Measurements from ENCODE around the gene TAF6. TPM values are rescaled to one million over a fixed set of nuclear protein-coding genes. Genes with fewer than 3 reads are reported as not detected.

TAF6 gene
- total and polyA plus RNA-seq, 2 of the 4 experiments (the other 2 are of a cell fraction) = 11.3 to 55.3 TPM

DNA sequence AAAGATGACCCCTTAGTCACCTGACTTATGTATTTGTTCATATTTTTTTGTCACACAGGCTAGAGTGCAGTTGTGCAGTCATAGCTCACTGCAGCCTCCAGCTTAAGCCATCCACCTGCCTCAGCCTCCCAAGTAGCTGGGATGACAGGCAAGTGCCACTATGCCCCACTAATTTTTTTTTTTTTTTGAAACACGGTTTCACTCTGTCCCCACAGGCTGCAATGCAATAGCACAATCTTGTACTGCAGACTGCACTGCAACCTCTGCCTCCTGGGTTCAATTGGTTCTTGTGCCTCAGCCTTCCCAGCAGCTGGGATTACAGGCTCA lies 9.4 kb upstream of the TAF6 start:
- POLR2A ChIA-PET (ENCODE audit: unreplicated experiment) = no interaction called here

More for the DNA sequence above, 9.4 kb upstream of the TAF6 start:
- no CpG with 5 or more reads among the region's 1 CpG for WGBS, 2 experiments (ENCODE audit: extremely low coverage in 2 of 2, insufficient read length in 1 of 2)
- no peak overlapping the region for H3K4me3 ChIP-seq (ENCODE audit: insufficient read depth, low read depth, low read length)
- peaks cover 2% of the 10 kb centered on the region; the same call in 1 of the 2 replicates for H3K4me1 ChIP-seq (ENCODE audit: control insufficient read depth, insufficient read depth, low read length)
- in situ Hi-C loops (cut with MboI; ENCODE audit: low sequenced_read_pairs) = no loop called here
- no peak overlapping the region for H2AK9ac ChIP-seq (replicated peaks; ENCODE audit: low read depth, low read length, poor library complexity)
- intact Hi-C loops (cut with micrococcal nuclease) = no loop called here
- H2AK5ac ChIP-seq (ENCODE audit: low read depth, low read length) = no peak overlapping the region
- H4K8ac ChIP-seq (ENCODE audit: low read depth in 2 of 2, low read length in 2 of 2) = peak overlapping the region in 1 of 2 experiments; percentile 94; a peak in 1 of 4 replicates
- H2BK5ac ChIP-seq (ENCODE audit: low read depth, low read length, poor library complexity, severe bottlenecking) = no peak overlapping the region
- no peak overlapping the region for H3K27ac ChIP-seq (ENCODE audit: insufficient read depth, low read length)
- no peak overlapping the region for H3K4ac ChIP-seq (ENCODE audit: low read depth, low read length)
- DNase-seq (no peak), ATAC-seq (ENCODE audit: low read depth) (no peak)
- peaks cover 4% of the 10 kb centered on the region; the same call in 1 of the 2 replicates for H3K9me1 ChIP-seq (ENCODE audit: insufficient read depth, low read length)
- H3K23ac ChIP-seq (ENCODE audit: low read depth, low read length) = peak overlapping the region; percentile 94; the same call in 1 of the 2 replicates
- TF ChIP-seq MAZ (IDR thresholded peaks at IDR 0.05; ENCODE audit: borderline replicate concordance, low read depth, low read length) (no peak), CEBPB (IDR thresholded peaks at IDR 0.05; ENCODE audit: low read depth, low read length) (no peak)
- no peak overlapping the region for H3K18ac ChIP-seq (ENCODE audit: low read depth, low read length)
- H2AFZ ChIP-seq (replicated peaks; ENCODE audit: low read length, poor library complexity) = no peak overlapping the region
- no peak overlapping the region for H3K56ac ChIP-seq (ENCODE audit: extremely low read depth, insufficient read depth, low read length)
- dilution Hi-C loops (cut with HindIII; ENCODE audit: low sequenced_read_pairs, unreplicated experiment) = no loop called here
- no peak overlapping the region for H2BK20ac ChIP-seq (ENCODE audit: low read depth, low read length)
- no peak overlapping the region for H4K5ac ChIP-seq (ENCODE audit: low read depth, low read length)
- no peak overlapping the region for H2BK120ac ChIP-seq (ENCODE audit: low read depth, low read length)
- no peak overlapping the region for H3K14ac ChIP-seq (replicated peaks; ENCODE audit: low read depth, low read length)
- CTCF ChIA-PET = interaction anchor here (0.6 kb wide), 1 partner anchor 139 kb away, joined by 3 read pairs; no protein-coding TSS in a partner anchor
- no peaks in the 10 kb centered on the region for H4K20me1 ChIP-seq (ENCODE audit: insufficient read depth, low read length)
- no peak overlapping the region for H3K4me2 ChIP-seq (ENCODE audit: low read depth, low read length)
- no peak overlapping the region for H4K91ac ChIP-seq (ENCODE audit: insufficient read depth, low read depth, low read length)
- H3K36me3 ChIP-seq (ENCODE audit: control insufficient read depth, insufficient read depth, low read length) = peaks cover 4% of the 10 kb centered on the region; the same call in 1 of the 2 replicates
- H3K9me3 ChIP-seq (ENCODE audit: control insufficient read depth, insufficient read depth, low read length) = no peaks in the 10 kb centered on the region
- BruUV-seq (replicated peaks) = no TSS peak
- H3K79me1 ChIP-seq (ENCODE audit: low read depth in 1 of 2, low read length in 2 of 2) = peaks cover 12 to 43% of the 10 kb centered on the region in 2 experiments; a peak in 3 of 4 replicates
- no peaks in the 10 kb centered on the region for H3K27me3 ChIP-seq (ENCODE audit: control insufficient read depth, insufficient read depth, low read length)
- H2BK15ac ChIP-seq (ENCODE audit: low read depth, low read length) = no peak overlapping the region
- no peak overlapping the region for H3K9ac ChIP-seq (ENCODE audit: low read depth, low read length)
